ENCODE data around the gene PHETA1. TPM values are rescaled to one million over a fixed set of nuclear protein-coding genes. Genes with fewer than 3 reads are reported as not detected.
"Not testable (repeated sequence)": the region's sequence is repeated elsewhere in the genome, so short reads cannot be mapped to it uniquely, and the experiment has no call there.

Gene PHETA1
- total RNA-seq, 4 donors from 2014 or later = 6.9 to 29.9 (median 7.8) TPM

GRCh38 chr12:111347891-111348644 is 20.8 kb downstream of the PHETA1 start:
- no peak for DNase-seq
- no peak overlapping the region for H3K27ac ChIP-seq
- no peaks in the 10 kb centered on the region for H3K4me1 ChIP-seq
- TF ChIP-seq, protein P1, sequence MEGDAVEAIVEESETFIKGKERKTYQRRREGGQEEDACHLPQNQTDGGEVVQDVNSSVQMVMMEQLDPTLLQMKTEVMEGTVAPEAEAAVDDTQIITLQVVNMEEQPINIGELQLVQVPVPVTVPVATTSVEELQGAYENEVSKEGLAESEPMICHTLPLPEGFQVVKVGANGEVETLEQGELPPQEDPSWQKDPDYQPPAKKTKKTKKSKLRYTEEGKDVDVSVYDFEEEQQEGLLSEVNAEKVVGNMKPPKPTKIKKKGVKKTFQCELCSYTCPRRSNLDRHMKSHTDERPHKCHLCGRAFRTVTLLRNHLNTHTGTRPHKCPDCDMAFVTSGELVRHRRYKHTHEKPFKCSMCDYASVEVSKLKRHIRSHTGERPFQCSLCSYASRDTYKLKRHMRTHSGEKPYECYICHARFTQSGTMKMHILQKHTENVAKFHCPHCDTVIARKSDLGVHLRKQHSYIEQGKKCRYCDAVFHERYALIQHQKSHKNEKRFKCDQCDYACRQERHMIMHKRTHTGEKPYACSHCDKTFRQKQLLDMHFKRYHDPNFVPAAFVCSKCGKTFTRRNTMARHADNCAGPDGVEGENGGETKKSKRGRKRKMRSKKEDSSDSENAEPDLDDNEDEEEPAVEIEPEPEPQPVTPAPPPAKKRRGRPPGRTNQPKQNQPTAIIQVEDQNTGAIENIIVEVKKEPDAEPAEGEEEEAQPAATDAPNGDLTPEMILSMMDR (IDR thresholded peaks at IDR 0.05) = no peak
- TF ChIP-seq POLR2A (IDR thresholded peaks at IDR 0.05) = no peak
- no peaks in the 10 kb centered on the region for H3K36me3 ChIP-seq
- 91 to 95% methylated on average over 13 to 14 of the region's 18 CpGs for WGBS, 2 donors
- peaks cover 0 to 19% (median 7%) of the 10 kb centered on the region in 3 donors for H3K9me3 ChIP-seq
- H3K4me3 ChIP-seq = no peak overlapping the region
- H3K27me3 ChIP-seq = no peaks in the 10 kb centered on the region
- intact Hi-C loops (cut with DNase I) = no loop called here

- DNase-seq = no peak
- Histone ChIP-seq H3K4me3 (no peak overlapping the region), H3K27ac (no peak overlapping the region), H3K4me1 (no peaks in the 10 kb centered on the region), H3K27me3 (no peaks in the 10 kb centered on the region), H3K9me3 (peaks cover 0 to 19% (median 7%) of the 10 kb centered on the region in 3 donors), H3K36me3 (no peaks in the 10 kb centered on the region)
- TF ChIP-seq, protein P1 (IDR thresholded peaks at IDR 0.05) = no peak
- no peak for TF ChIP-seq POLR2A (IDR thresholded peaks at IDR 0.05)
- intact Hi-C loops (cut with DNase I) = no loop called here
- 70 to 78% methylated on average over 4 of the region's 4 CpGs for WGBS, 2 donors
Observed at GRCh38 chr12:111344254-111344875, 24.5 kb downstream of the PHETA1 start.

DNA sequence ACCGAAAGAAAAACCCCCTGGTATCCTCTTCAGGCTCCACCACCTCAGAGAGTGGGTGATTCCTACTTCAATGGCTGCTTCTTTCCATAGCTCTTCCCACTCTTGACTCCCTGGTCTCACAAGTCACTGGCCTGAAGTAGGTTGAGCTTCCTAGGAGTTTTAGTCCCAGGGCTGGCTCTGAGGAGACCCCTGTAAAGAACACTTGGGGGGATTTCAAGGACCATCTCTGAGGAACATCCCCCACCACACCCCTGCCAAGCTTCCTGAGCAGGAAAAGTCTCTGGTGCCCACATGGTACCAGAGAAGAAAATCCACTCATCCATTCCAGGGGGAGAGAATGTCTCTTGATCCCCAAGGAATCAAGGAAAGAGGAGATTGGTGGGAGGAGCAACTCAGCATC is 25.7 kb downstream of the PHETA1 start:
- Histone ChIP-seq H3K27me3 (no peaks in the 10 kb centered on the region), H3K4me3 (no peak overlapping the region), H3K36me3 (no peaks in the 10 kb centered on the region), H3K9me3 (peaks cover 0 to 9% (median 4%) of the 10 kb centered on the region in 3 donors), H3K4me1 (no peaks in the 10 kb centered on the region), H3K27ac (no peak overlapping the region)
- no peak for TF ChIP-seq POLR2A (IDR thresholded peaks at IDR 0.05)
- TF ChIP-seq, protein P1 (IDR thresholded peaks at IDR 0.05) = no peak
- WGBS, 2 donors = 77 to 86% methylated on average over 1 of the region's 1 CpG
- DNase-seq = no peak
- intact Hi-C loops (cut with DNase I) = no loop called here

DNA sequence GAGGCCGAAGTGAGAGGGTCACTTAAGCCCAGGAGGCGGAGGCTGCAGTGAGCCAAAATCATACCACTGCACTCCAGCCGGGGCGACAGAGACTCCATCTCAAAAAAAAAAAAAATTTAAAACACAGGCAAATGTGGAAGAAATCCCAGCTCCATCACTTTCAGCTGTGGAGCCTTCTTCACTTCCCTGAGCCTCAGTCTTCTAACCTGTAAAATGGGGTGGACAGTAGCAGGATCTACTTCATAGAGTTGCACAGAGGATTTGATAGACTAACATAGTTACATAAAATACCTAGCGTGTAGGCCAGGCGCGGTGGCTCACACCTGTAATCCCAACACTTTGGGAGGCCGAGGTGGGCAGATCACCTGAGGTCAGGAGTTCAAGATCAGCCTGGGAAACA is 26.5 kb downstream of the PHETA1 start:
- Histone ChIP-seq H3K36me3 (no peaks in the 10 kb centered on the region), H3K4me3 (no peak overlapping the region), H3K27ac (no peak overlapping the region), H3K9me3 (peaks cover 0 to 1% (median 0%) of the 10 kb centered on the region in 3 donors), H3K4me1 (no peaks in the 10 kb centered on the region), H3K27me3 (no peaks in the 10 kb centered on the region)
- WGBS, 2 donors = 88 to 90% methylated on average over 8 of the region's 8 CpGs
- no peak for DNase-seq
- TF ChIP-seq, protein P1 (IDR thresholded peaks at IDR 0.05) = no peak
- no peak for TF ChIP-seq POLR2A (IDR thresholded peaks at IDR 0.05)
- intact Hi-C loops (cut with DNase I) = no loop called here

DNA sequence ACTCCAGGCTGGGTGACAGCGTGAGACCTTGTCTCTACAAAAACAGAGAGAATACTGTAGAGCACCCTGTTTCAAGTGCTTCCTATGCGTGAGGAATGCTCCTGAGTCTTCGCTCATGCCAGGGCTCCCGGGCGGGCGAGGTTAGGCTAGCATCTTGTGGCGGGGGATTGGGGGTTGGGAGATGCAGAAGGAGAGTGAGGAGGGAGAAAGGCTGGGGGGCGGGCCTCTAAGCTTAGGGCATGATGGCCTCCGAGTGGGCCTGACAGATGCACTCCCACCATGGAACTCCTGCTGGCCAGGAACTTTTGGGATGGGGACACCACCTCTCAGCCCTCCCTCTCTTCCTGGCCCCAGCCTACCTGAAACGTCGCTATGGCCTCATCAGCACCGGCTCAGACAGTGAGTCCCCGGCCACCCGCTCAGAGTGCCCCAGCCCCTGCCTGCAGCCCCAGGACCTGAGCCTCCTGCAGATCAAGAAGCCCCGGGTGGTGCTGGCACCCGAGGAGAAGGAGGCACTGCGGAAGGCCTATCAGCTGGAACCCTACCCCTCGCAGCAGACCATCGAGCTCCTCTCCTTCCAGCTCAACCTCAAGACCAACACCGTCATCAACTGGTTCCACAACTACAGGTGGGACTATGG is 27.3 kb downstream of the PHETA1 start:
- Histone ChIP-seq H3K9me3 (no peaks in the 10 kb centered on the region), H3K4me1 (no peaks in the 10 kb centered on the region), H3K4me3 (no peak overlapping the region), H3K36me3 (no peaks in the 10 kb centered on the region), H3K27me3 (no peaks in the 10 kb centered on the region), H3K27ac (no peak overlapping the region)
- TF ChIP-seq, protein P1 (IDR thresholded peaks at IDR 0.05) = no peak
- TF ChIP-seq POLR2A (IDR thresholded peaks at IDR 0.05) = no peak
- WGBS, 2 donors = 87 to 88% methylated on average over 4 to 10 of the region's 20 CpGs
- intact Hi-C loops (cut with DNase I) = no loop called here
- no peak for DNase-seq

DNA sequence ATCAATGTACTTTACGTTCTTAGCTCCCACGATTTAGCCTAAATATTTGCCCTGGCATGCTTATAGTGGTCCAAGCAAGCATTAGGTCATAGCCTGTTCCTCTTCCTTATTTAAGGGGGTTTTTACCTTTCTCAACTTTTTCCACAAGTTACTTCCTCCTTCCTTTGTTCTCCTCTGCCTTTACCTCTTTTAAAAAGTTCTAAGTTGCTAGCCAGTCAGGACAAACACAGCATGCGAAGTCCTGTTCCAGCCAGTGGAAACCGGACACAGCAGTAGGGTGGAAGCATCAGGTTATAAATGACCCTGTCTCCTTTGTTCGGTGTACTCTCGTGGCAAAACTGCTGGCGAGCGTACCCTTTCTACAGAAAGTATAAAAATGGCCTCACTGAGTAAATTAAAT is 28.2 kb downstream of the PHETA1 start:
- H3K27me3 ChIP-seq; H3K4me3 ChIP-seq; intact Hi-C loops (cut with DNase I); DNase-seq; H3K27ac ChIP-seq; H3K4me1 ChIP-seq; H3K9me3 ChIP-seq; H3K36me3 ChIP-seq: not testable (repeated sequence)
- 41 to 49% methylated on average over 8 of the region's 8 CpGs for WGBS, 2 donors

Measured in esophagus squamous epithelium (tissue), 5 donors.